IPS-18c (cell line): ENCODE results near the gene ZNF700.
"Not testable (repeated sequence)": the region's sequence is repeated elsewhere in the genome, so short reads cannot be mapped to it uniquely, and the experiment has no call there.

Source experiments
- H3K4me3 ChIP-seq: 2 replicates; pipeline ENCODE4 v1.7.0; 2013; ENCODE audit warnings: low read depth, mild to moderate bottlenecking, low read length, moderate library complexity; ENCODE audit not compliant: insufficient read depth
- H3K9me3 ChIP-seq: one replicate; pipeline ENCODE4 v1.6.1; 2013; ENCODE audit warnings: mild to moderate bottlenecking, low read length, moderate library complexity; ENCODE audit not compliant: control insufficient read depth, insufficient read depth

ZNF700 gene

DNA sequence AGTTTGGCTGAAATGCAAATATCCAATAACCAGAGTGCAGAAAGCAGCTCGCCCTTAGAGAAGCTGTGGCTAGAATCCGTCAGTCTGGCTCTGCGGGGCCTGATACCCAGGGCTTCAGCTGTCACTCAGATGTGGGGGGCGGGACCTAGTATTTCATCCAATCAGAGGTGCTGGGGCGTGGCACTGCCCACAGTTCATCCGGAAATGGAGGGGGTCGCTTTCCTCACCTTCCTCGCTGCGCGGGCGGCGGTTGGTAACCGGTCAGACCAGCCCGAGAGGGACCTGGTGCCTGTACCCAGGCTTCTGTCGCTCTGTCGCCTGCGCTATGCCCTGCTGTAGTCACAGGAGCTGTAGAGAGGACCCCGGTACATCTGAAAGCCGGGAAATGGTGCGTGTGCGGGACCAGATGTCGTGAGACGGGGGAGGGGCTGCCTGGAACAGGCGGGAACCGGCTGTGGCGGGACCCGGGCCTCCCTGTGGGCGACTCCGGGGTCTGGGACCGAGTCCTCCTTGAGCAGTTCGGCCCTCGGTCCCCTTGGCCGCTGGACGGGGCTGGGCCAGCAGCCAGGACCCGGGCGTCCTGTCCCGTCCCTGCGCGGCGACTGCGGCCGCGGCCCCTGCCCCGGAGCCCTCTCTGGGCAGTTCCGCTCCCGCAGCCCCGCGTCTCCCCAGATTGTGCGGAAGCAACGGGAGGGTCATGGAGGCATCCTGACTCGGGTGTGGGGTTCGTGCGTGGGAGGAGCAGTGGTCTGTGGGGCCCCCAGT lies at the start of gene ZNF700:
Gene ZNF700, plus strand, starts transcription at position 222 of the 765 bp plus-strand sequence. Its CDS starts 104 bp downstream, at position 326.
- Histone ChIP-seq H3K4me3 (peak within 1 kb of the TSS; percentile 95), H3K9me3 (no peaks in the 10 kb centered on the region)

DNA sequence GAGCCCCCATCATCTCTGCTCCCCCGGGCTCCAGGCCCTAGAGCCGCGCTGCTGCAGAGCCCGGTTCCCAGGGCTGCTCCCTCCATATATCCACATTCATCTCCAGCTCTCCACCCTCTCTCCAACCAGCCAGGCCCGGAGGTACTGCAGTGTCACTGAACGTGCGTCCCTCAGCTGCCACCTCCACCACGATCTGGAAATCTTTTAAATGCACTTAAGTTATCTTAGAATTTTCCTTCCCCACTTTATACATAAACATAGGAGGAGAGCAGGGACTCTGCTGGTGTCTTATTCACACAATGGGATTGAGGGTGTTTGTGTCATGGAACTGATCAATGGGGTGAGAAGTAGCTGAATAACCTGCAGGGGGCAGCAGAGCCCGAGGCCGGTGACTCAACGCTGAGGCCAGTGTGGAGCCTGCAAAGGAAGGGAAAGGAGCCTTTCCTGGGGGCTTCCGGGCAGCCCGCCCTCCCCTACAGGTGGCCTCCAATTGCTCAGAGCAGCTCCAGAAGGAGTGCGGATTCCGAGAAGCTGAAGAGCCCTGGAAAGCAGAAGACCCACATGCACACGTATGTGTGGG lies 45.1 kb upstream of the ZNF700 start:
- not testable (repeated sequence) for H3K4me3 ChIP-seq, H3K9me3 ChIP-seq

DNA sequence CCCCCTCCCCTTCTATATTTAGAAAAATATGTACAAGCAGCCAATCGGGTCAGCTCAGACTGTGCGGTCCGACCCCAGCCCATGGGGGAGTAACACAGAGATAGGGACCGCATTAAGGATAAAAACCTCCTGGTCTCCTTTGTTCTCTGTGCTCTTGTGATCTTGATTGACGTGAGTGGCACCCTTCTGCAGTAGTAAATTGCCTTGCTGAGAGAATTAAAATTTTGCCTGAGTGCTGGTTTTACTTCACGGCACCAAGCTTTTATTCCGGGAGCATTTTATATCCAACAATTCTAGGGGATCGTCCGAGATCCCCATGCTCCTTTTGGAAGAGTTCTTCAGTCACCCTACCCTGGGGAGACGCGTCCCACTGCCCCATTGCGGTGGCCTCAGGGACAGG lies 44.3 kb upstream of the ZNF700 start:
- no peak overlapping the region for H3K4me3 ChIP-seq
- H3K9me3 ChIP-seq: peaks cover 4% of the 10 kb centered on the region

DNA sequence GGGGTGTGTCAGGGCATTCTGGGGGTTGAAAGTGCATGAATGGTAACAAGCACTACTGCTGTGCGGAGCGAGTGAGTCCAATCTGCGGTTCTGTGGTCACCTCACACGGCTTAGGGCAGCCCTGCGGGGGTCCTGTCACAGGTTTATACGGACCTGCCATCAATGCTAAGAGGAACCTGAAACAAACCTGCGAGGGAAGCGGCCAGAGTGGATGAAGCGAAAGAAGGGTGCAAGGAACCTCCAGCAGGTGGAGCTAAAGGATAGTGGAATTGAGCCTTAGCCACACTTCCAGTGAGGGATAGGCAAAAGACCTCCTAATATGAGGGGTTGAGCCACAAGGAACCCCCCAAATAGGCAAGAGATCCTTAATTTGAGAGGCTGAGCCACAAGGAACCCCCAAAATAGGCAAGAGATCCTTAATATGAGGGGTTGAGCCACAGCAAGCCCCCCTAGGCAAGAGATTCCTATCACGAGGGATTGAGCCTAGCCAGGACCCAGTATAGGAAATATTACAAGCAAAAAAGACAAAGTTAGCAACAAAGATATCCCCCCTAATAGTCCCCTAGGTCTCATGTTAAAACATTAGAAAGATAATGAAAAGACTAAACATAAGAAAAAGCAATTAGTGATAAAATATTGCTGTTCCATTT lies 43.6 kb upstream of the ZNF700 start:
- Histone ChIP-seq H3K9me3 (peaks cover 4% of the 10 kb centered on the region), H3K4me3 (no peak overlapping the region)

DNA sequence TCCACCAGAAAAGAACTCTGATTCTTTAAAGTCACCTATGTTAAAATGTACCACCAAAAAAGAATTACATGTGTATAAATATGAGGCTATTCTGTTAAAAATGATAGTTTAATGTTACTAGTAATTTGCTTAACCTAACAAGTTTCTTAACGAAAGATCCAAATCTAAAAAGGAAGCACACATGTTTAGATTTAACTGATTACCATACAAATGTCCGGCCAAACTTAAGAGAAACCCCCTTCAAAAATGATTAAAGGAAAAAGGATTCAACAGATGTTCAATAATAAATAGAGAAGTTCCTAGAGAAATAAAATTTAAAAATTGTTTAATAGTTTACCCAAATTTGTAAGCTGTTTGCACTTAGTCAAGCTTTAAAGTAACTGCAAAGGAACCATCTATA lies 42.3 kb upstream of the ZNF700 start:
- Histone ChIP-seq H3K4me3 (no peak overlapping the region), H3K9me3 (peaks cover 4% of the 10 kb centered on the region)

DNA sequence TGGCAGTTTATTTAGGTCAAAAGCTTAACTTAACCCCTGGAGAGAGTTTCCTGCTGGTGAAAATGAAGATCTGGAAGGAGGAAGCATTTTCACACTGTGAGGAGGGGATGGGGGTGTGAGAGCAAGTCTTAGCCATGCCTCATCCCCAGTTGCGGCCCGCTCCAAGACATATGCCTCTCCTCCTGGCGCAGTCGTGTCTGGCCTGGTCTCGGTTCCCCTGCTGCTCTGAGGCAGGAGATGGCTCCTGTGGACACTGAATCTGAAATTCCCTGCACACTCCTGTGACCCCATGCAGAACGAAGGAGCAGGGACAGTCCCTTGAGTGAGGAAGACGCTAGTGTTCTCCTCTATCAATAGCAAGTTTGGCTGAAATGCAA lies 37.7 kb upstream of the ZNF700 start:
- Histone ChIP-seq H3K9me3 (peaks cover 2% of the 10 kb centered on the region), H3K4me3 (peak overlapping the region; percentile 94)

DNA sequence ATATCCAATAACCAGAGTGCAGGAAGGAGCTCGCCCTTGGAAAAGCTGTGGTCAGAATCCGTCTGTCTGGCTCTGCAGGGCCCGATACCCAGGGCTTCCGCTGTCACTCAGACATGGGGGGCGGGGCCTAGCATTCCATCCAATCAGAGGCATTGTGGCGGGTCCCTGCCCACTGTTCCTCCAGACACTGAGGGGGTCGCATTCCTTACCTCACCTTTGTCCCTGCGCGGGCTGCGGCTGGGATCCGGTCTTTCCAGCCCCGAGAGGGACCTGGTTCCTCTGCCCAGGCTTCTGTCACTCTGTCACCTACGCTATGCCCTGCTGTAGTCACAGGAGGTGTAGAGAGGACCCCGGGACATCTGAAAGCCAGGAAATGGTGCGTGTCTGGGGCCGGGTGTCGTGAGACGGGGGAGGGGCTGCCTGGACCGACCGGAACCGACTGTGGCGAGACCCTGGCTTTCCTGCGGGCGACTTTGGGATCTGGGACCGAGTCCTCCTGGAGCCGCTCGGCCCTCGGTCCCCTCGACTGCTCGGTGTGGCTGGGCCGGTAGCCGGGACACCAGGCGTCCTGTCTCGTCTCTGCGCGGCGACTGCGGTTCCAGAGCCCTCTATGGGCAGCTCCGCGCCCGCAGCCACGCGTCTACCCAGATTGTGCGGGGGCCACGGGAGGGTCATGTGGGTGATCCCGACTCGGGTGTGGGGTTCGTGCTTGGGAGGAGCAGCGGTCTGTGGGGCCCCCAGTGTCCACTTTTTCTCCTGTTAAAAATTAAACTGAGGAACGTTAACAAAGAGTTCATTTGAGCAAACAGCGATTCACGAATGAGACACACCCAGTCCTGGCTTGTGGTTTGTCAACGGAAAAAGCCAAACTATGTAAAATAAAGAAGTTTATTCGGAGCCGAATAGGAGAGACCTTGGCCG lies 37.0 kb upstream of the ZNF700 start, which contains the start of gene ZNF69:
Gene ZNF69, plus strand, starts transcription at position 172 of the 921 bp plus-strand sequence. Its CDS starts 142 bp downstream, at position 314.
- peak within 1 kb of the TSS; percentile 94 for H3K4me3 ChIP-seq
- H3K9me3 ChIP-seq: peaks cover 2% of the 10 kb centered on the region

DNA sequence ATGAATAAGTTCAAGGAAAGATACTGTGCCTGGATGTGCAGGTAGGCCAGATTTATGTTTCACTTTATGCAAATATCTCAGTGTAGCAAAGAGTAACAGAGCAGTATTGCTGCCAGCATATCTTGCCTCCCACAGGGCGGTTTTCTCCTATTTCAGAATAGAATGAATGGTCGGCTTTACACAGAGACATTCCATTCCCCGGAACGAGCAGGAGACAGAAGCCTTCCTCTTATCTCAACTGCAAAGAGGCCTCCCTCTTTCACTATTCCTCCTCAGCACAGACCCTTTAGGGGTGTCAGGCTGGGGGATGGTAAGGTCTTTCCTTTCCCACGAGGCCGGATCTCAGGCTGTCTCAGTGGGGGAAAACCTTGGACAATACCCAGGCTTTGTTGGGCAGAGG lies 35.0 kb upstream of the ZNF700 start:
- not testable (repeated sequence) for H3K9me3 ChIP-seq, H3K4me3 ChIP-seq

DNA sequence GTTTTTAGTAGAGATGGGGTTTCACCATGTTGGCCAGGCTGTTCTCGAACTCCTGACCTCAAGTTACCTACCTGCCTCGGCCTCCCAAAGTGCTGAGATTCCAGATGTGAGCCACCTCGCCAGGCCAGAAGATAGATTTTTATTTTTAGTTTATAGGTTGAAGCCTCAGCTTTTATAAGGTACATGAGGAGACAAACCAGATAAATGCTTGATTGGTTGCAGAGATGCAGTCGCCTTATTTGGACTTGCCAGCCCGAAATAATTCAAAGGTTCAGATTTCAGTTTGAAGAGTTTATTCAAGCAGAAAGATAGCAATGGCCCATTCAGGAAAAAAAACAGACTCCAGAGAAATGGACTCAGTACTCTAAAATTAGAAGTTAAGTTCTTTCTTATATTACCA lies 34.3 kb upstream of the ZNF700 start:
- peaks cover 2% of the 10 kb centered on the region for H3K9me3 ChIP-seq
- no peak overlapping the region for H3K4me3 ChIP-seq

DNA sequence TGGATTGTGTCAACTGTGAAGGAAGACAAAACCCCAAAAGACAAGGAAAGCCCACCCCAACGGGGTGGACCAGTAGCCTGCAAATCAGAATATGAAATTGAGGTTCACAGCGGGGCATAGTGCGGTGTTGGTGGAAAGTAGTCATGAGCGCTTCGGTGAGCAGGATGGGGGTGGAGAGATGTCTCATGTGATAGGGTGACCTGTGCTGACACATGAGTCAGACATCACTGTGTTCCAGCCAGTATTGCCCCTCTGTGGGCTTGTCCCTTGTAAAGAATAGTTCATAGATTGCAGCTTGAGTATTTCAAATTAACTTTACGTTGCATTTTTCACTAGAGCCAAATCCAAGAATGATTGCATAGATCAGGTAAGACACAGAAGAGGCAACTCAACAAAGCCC lies 30.1 kb upstream of the ZNF700 start:
- H3K4me3 ChIP-seq: no peak overlapping the region
- H3K9me3 ChIP-seq: peaks cover 4% of the 10 kb centered on the region

DNA sequence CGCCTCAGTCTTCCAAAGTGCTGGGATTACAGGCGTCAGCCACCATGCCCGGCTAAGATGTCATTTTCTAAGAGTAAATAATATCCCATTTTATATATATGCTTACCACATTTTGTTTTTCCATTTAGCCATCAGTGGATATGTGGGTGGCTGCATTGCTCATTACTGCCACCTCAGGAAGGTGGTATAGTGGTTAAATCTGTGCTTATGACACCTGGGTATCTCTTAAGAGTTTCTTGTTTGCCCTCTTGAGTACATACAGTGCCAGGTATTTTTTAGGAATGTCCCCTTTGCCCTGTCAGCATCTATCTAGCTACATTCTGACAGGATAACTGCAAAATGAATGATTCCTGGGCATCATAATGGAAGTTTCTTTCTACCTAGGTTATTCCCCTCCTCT lies 22.7 kb upstream of the ZNF700 start:
- Histone ChIP-seq H3K9me3 (peaks cover 37% of the 10 kb centered on the region), H3K4me3 (no peak overlapping the region)

DNA sequence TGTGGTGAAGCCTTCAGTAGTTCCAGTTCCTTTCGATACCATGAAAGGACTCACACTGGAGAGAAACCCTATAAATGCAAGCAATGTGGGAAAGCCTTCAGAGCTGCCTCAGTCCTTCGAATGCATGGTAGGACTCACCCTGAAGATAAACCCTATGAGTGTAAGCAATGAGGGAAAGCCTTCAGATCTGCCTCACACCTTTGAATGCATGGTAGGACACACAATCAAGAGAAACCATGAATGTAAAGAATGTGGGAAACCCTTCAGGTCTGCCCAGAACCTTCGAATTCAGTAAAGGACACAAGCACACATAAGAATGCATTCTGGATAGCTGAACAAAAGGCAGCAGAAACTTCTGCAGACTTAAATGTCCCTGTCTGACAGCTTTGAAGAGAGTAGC lies 19.0 kb upstream of the ZNF700 start:
- H3K4me3 ChIP-seq: peak overlapping the region; percentile 38
- H3K9me3 ChIP-seq: peaks cover 32% of the 10 kb centered on the region

DNA sequence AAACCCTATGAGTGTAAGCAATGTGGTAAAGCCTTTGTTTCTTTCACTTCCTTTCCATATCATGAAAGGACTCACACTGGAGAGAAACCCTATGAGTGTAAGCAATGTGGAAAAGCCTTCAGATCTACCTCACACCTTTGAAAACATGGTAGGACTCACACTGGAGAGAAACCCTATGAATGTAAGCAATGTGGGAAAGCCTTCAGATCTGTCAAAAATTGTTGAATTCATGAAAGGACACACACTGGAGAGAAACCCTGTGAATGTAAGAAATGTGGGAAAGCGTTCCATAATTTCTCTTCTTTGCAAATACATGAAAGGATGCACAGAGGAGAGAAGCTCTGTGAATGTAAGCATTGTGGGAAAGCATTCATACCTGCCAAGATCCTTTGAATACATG lies 13.0 kb upstream of the ZNF700 start:
- not testable (repeated sequence) for H3K4me3 ChIP-seq
- H3K9me3 ChIP-seq: peaks cover 24% of the 10 kb centered on the region

DNA sequence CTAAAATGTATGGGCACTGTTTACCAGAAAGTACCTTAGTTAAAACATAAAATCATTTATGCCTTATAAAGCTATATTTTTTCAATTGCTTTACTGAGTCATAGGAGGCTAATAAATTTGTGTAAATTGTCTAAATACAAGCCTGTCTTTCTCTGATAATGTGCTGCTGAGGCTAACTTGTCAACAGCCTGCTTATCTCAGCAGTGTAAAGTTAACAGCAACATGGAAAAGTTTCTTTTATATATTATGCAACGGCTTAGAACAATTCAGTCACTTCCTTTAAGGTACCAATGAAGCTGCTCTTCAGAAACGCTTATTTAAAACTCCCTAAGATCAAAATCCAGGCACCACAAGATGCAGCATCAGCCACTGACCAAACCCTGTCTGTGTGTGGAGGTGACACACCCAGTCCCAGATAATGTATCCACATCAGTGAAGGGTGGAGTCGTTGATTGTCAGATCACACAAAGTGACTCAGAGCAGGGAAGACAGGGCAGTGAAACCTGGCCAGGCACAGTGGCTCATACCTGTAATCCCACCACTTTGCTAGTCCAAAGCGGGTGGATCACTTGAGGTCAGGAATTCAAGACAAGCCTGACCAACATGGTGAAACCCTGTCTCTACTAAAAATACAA lies 10.4 kb upstream of the ZNF700 start:
- peaks cover 25% of the 10 kb centered on the region for H3K9me3 ChIP-seq
- not testable (repeated sequence) for H3K4me3 ChIP-seq

DNA sequence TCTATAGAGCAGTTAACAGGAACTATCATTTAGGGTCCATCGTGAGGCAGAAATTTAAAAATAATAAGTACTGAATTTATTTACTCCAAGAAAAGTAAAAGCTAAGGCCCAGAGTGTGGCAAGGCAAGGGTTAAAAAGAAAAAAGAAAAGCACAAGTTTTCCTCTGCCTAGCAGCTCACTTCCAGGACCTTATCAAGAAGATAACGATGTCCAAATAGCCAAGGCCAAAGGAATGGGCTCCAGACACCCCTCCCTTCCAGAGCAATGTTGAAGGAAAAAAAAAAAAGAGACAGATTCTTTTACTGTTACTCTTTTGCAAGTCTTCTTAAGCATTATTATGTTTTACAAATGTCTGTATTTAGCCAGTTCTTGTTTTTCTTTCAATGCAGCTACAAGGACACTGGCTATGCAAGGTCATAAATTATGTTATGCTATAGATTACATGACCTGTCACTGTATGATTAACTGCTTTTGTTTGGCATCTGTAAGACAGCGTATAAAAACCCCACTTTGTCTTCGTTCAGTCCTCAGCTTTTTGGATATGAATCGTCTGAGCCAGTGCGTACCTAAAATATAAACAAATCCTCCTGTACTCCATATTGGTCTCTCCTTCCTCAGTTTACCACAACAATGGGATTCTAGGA lies 2.9 kb upstream of the ZNF700 start:
- Histone ChIP-seq H3K9me3 (peaks cover 1% of the 10 kb centered on the region), H3K4me3 (no peak overlapping the region)

DNA sequence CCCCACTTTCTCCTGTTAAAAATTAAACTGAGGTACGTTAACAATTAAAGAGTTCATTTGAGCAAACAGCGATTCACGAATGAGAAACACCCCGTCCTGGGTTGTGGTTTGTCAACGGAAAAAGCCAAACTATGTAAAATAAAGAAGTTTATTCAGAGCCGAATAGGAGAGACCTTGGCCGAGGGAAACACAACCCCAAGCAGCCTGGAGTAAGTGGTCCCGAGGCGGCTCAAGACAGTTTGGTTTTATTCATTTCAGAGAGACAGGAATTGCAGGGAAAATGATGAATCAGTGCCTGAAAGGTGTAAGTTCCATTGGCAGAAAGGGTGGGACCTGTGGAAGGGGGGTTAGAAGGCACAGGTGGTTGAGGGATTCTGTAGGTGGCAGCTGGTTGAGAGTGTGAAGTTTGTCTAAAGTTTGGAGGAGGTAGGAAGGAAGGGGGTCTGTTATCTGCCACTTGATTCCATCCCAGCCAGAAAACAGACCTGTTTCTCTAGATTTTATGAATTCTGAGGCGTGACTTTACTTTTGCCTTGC lies 812 bp downstream of the ZNF700 start:
- peak overlapping the region; percentile 95 for H3K4me3 ChIP-seq
- H3K9me3 ChIP-seq: not testable (repeated sequence)
